ENCODE results near the gene CDS1.
"Not testable (repeated sequence)": the region's sequence is repeated elsewhere in the genome, so short reads cannot be mapped to it uniquely, and the experiment has no call there.

The CDS1 gene

GRCh38 chr4:84614891-84615290, 32.0 kb downstream of the CDS1 start:
- no peak for DNase-seq

- no peak for DNase-seq
Measured at GRCh38 chr4:84615355-84615754, 32.4 kb downstream of the CDS1 start.

DNA sequence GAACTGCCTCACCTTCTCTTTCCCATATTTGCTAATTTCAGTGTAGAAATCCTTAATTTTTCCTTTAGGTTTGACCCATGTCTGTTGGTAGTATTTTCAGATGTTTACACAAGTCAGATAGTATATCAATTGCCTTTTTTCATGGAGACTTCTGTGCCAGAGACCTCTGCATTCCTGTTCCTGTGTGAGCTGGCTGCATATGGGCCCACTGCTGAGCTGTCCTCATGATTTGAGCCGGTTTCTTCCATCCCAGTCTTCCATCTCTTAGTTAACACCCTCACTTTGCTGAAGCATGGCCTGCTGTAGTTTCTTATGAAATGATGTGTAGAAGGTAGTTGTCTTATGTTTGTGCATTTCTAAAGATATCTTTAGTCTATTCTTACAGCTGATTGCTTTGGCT, 40.0 kb downstream of the CDS1 start:
- no peak for DNase-seq

- no peak for DNase-seq
Measured at GRCh38 chr4:84623661-84624060, 40.7 kb downstream of the CDS1 start.

DNA sequence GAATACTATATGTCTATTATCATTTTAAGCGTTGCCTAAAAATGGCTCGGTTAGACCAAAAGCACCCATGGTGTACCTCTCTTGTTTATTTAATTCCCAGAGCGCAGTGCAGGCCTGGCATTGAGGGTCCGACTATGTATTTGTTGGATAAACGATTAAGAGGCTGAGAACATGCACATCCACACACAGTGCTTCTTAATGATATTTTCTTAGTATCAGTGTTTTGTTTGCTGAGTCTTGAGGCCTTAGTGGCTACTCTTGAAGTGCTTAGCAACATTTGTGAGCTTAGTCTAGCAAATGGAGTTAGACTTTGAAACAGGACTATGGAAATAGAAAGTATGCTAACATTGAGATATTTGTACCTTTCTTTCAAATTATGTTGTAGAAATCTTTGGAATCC, 43.7 kb downstream of the CDS1 start:
- no peak for DNase-seq

DNA sequence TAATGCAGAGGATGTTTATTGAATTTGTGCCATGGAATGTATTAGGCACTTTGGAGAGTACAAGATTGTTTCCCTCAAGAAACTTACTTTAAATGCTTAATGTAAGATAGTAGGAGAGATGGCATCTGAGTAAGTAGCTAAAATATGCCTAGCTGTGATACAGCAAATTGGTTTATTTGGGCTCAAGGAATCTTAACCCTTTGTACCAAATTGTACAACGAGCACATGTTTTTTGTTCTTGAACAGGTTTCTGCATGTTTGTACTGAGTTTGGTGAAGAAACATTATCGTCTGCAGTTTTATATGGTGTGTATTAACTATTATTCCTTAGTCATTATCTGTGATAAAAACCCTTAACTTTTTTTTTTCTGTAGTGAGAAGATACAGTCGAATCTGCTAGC, 48.6 kb downstream of the CDS1 start:
- DNase-seq = no peak

GRCh38 chr4:84632092-84632491, 49.2 kb downstream of the CDS1 start:
- no peak for DNase-seq

DNA sequence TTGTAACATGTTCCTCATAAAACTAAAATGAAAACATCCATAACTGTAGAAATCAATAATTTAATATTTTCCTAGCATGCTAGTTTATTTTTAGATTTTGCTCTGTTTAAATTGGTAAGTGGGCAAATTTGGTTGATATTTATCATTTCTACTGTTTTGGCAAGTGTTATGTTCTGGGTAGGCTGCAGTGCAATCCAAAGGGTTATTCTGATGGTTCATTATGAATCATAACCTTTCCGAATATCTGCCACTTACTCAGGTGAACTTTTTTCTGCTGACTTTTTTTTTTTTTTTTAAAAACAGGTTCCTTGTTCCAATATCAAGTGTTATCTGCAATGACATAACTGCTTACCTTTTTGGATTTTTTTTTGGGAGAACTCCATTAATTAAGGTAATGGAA, 52.0 kb downstream of the CDS1 start:
- no peak for DNase-seq

DNA sequence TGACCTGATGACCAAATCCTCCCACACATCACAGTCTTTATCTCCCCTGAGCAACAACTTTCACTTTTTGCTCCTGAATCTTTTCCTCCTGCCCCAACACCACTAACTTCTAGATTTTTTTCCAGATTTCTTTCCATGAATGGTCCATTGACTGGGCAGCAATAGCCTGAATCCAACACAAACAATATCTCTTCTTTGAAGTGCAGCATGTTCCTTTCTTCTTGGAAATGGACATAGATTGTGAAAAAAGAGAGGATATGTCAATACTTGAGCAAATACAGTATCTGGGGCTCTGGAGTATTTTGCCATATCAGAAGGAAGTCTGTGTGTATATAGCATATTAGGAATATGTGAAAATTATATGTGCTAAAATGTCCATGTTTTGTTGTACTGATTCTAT, 55.2 kb downstream of the CDS1 start:
- DNase-seq = no peak

DNA sequence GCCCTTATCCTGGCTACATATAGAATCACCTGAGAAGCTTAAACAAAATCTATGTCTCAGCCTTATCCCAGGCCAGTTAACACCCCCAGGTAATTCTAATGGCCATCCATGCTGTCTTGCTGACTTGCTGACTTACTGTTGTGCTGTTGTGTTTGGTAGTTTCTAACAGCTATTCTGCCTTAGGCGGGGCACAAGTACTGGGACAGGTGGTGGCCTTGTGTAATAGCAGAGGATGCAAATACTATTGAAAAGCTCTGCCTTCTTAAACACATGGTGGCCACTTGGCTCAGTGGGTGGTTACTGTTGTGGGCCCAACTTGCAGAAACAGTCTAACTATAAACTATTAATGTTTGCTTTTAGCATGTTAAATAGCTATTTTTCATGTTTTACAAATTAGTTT, 56.2 kb downstream of the CDS1 start:
- DNase-seq = no peak

DNA sequence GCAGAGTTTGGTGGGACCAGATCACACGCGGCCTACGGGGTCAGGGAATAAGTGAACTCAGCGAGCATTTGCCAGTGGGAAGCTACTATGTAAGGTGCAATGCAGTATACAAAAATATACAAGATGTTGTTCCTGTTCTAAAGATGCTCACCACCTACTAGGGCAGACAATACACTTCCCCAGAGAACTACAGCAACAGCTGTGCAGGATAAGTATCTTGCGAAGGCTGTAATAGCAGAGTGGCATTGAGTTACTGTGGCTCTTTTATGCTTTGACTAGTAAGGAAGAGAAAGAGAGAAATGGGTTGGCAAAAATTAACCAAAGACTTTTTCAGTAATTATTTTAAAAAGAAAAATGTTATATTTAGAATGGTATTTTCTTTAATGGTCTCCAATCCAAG, 61.2 kb downstream of the CDS1 start:
- DNase-seq = no peak

DNA sequence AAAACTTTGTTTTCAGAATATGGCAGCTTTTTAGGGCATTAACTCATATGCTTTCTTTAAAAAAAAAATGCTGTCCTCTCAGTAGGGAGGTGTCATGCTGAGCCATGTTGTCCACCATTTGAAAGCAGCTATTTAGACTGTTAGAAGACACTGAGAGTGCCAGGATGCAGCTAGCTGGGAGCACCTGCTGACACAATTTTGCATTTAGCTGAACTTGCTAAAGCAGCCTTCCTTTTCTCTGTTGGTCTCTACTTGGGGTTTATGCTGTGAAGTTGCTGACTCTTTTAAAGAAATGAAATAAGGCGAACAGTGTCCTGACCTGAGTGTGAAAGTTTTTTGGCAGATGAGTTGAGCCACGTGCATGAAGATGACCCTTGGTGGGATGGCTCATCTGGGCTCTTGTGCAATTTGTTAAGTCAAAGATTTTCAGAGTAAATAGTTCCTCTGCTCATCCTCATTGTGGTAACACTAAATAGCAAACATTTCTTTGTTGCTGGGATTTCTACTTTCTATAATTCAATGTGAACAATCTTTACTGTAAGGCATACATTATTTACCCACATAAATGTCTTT, 64.5 kb downstream of the CDS1 start:
- DNase-seq = no peak

GRCh38 chr4:84648178-84648577, 65.3 kb downstream of the CDS1 start:
- no peak for DNase-seq

DNA sequence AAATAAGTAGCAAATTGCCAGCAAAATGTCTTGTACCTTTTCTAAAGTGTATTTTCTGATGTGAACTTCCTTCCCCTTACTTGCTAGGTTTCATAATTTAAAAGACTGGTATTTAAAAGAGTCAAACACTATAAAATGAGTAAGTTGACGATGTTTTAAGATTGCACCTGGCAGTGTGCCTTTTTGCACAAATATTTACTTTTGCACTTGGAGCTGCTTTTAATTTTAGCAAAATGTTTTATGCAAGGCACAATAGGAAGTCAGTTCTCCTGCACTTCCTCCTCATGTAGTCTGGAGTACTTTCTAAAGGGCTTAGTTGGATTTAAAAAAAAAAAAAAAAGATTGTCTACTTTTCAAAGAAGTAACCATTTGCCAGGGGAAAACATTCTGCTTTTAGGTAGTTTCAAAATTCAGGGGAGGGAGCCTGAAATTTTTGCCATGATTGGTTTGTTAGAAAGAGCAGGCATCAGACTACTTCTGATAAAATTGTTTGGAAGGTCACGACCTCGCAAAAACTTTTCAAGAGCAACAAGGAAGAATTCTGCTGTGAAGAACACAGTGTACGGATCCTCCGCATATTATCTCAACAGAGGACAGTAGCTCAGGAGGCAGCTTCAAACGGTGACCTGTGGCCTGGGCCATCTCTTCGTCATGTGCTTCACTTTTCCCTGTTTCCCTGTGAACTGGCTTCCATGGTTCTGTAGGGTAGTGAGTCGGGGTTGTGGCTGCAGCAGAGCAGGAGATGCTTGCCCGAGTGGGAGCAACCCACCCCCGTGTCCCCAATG, 66.1 kb downstream of the CDS1 start:
- no peak for DNase-seq

DNA sequence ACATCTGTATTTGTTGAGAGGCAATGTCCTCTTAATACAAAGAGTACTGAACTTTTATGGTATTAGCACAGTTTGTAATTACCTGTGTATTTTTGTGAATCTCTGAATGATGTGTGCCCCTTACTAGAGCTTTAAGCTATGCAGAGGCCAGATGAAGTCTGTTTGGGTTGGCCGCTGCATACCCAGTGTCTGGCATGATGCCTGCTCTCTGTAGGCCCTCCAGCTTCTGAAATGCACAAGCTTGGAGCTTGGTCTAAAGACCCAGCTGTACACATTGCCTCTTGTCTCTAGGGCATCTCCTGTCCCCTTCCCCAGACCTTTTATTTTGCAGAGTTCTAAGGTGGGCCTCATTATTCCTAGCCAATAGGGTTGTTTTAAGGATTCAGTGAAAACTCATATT, 68.6 kb downstream of the CDS1 start:
- no peak for DNase-seq

DNA sequence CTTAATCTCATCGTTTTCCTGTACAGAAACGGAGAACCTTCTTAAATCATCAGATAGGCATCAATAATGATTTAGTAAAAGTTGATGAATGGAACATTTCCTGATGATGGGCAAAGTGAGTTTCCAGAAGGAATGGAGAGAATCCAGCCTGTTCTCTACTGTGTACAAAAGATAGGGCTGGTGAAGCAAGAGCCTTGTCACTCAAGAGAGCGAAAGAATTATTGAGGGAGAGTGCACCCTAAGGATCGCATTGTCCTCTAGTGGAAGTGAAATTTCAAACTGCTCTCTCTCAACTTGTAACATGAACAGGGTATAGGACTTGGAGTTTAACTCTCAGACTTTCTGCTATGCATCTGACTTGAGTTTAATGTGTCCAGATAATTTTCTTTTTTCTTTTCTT, 69.6 kb downstream of the CDS1 start:
- no peak for DNase-seq

- DNase-seq = no peak
Measured at GRCh38 chr4:84660606-84661005, 77.7 kb downstream of the CDS1 start.

- no peak for DNase-seq
Measured at GRCh38 chr4:84661191-84661939, 78.4 kb downstream of the CDS1 start.

DNA sequence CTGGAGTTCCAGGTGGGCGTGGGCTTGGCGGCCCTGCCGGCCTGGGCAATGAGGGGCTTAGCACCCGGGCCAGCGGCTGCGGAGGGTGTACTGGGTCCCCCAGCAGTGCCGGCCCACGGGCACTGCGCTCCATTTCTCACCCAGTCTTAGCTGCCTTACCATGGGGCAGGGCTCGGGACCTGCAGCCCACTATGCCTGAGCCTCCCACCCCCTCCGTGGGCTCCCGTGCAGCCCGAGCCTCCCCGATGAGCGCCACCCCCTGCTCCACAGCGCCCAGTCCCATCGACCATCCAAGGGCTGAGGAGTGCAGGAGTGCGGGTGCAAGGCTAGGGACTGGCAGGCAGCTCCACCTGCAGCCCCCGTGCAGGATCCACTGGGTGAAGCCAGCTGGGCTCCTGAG, 81.8 kb downstream of the CDS1 start:
- not testable (repeated sequence) for DNase-seq

- DNase-seq = no peak
Measured at GRCh38 chr4:84666439-84666838, 83.5 kb downstream of the CDS1 start.

DNA sequence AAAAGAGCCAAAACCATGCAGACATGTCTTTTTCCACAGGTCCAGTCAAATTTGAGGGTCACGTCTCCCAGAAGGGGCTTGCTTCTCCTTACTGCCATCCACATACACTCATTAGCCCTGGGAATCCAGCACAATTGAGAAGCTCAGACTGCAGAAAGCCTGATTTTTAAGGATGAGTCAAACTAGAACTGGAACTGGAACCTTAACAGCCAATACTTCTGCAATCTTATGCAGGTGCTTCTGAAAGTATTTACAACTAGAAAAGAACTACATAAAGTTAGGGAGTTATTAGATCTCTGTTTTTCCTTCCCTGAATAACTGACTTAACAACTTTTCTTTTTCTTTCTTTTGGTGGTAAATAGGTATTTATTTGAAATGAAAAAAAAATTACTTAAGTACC, 86.3 kb downstream of the CDS1 start:
- no peak for DNase-seq

- no peak for DNase-seq
Measured at GRCh38 chr4:84672177-84672576, 89.2 kb downstream of the CDS1 start.

DNA sequence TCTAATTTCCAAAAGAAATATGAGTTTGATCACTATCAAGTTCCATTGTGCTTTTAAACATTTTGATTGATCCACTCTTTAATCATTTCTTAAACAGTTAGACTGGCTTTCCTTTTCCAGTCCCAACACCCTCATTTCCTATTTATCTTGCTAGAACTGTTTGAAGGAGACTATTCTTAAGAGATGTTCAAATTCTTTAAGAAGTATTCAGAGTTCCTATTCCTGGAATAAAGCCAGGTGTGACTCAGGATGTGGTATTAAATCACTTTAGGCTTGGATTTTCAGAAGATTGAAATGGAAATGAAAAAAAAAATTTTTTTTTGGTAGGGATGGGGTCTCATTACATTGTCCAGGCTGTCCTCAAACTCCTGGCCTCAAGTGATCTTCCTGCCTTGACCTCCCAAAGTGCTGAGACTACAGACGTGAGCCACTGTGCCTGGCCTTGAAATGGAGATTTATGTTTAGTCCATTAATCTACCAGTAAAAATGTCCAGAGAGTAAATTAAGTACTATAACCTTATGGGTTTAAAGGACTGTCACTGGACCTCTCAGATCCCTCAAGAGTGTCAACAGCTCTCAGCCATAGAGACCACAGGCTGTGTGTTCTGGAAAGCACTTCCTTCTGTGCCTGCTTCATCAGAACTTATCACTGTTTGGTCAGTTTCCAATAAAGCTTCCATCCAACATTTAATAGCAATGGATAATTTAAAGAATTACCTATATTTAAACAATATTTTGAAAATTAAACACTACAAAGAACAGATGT, 90.7 kb downstream of the CDS1 start:
- no peak for DNase-seq

GRCh38 chr4:84677093-84677492, 94.2 kb downstream of the CDS1 start:
- DNase-seq = no peak
